CD4-positive, alpha-beta T cell (primary cell): ENCODE data around the gene HTR4. TPM values are rescaled to one million over a fixed set of nuclear protein-coding genes. Genes with fewer than 3 reads are reported as not detected.

ENCODE experiments used
- ATAC-seq: fragments of 200-7000 bp; cut with Tn5 transposase; one replicate; pipeline ENCODE4 v1.10.0; 2022; ENCODE audit warnings: mild to moderate bottlenecking; ENCODE audit not compliant: poor library complexity
- CTCF ChIA-PET: fragments of 350-600 bp; sonication (Branson Sonifier 250); formaldehyde crosslinking; loops from one replicate; lab custom pipeline; 2021; ENCODE audit warnings: antibody characterized with exemption, inconsistent platforms; lab: Charles Lee
- POLR2A ChIA-PET: fragments of 350-600 bp; sonication (Branson Sonifier 250); formaldehyde crosslinking; loops from one replicate; lab custom pipeline; 2021; ENCODE audit warnings: antibody characterized with exemption, inconsistent platforms; lab: Charles Lee
- DNase-seq, 14 experiments: peaks; one replicate each; pipeline ENCODE4 v3.0.0-alpha.2; 2013 to 2020; ENCODE audit warnings: mixed read lengths in 2 of 14
- H3K27ac ChIP-seq, 2 donors: one replicate each; pipeline versions ENCODE4 v1.5.1 to v1.7.0; 2013; ENCODE audit warnings: low read length in 2 of 2, low read depth in 1 of 2, mild to moderate bottlenecking in 1 of 2
- H3K27me3 ChIP-seq, 2 experiments: 1 replicate in 1 of 2; 2 replicates in 1 of 2; pipeline versions ENCODE4 v1.6.1 to v1.7.0; 2013; ENCODE audit warnings: low read length in 2 of 2, control low read depth in 1 of 2, mild to moderate bottlenecking in 1 of 2, moderate library complexity in 1 of 2; ENCODE audit not compliant: insufficient read depth in 2 of 2, control insufficient read depth in 1 of 2
- H3K36me3 ChIP-seq: one replicate; pipeline ENCODE4 v1.6.1; 2013; ENCODE audit warnings: low read length, control low read depth; ENCODE audit not compliant: insufficient read depth
- H3K4me1 ChIP-seq: one replicate; pipeline ENCODE4 v1.6.1; 2013; ENCODE audit warnings: low read length, control low read depth; ENCODE audit not compliant: insufficient read depth
- H3K4me3 ChIP-seq: one replicate; pipeline ENCODE4 v1.5.1; 2013; ENCODE audit warnings: mild to moderate bottlenecking, low read length, moderate library complexity
- H3K9me3 ChIP-seq, 2 experiments: 1 replicate in 1 of 2; 2 replicates in 1 of 2; pipeline versions ENCODE4 v1.6.1 to v1.7.0; 2013; ENCODE audit warnings: low read length in 2 of 2, mild to moderate bottlenecking in 2 of 2, control low read depth in 1 of 2, moderate library complexity in 1 of 2; ENCODE audit not compliant: control insufficient read depth in 1 of 2, insufficient read depth in 1 of 2
- H3K27ac Mint-ChIP-seq: one replicate; pipeline ENCODE4 v1.8.0; 2020; ENCODE audit warnings: mixed read lengths
- H3K27me3 Mint-ChIP-seq: one replicate; pipeline ENCODE4 v1.8.0; 2021; ENCODE audit warnings: mixed read lengths
- H3K36me3 Mint-ChIP-seq: one replicate; pipeline ENCODE4 v1.8.0; 2021; ENCODE audit warnings: low read depth, mixed read lengths
- H3K4me1 Mint-ChIP-seq: one replicate; pipeline ENCODE4 v1.8.0; 2021; ENCODE audit warnings: low read depth, mixed read lengths
- H3K4me3 Mint-ChIP-seq: one replicate; pipeline ENCODE4 v1.8.0; 2020; ENCODE audit warnings: mild to moderate bottlenecking, mixed read lengths
- H3K9me3 Mint-ChIP-seq: one replicate; pipeline ENCODE4 v1.8.0; 2020; ENCODE audit warnings: mixed read lengths
- intact Hi-C, 2 experiments: fragments of 100-400 bp; cut with DNase I in 1 of 2; cut with micrococcal nuclease in 1 of 2; formaldehyde crosslinking; loops; one replicate each; pipeline versions ENCODE4 v1.15.1 to v1.9.0; 2023 to 2025; cut with DNase I, micrococcal nuclease
- total RNA-seq, 174 experiments: library from RNA in 2 of 174; stranded (reverse) in 2 of 174; gene quantifications; one replicate each; pipeline ENCODE4 v1.2.3 and lab custom pipeline; 2021 to 2026
- TF ChIP-seq, protein P1 (sequence below): fragments of 200-600 bp; IDR thresholded peaks from one replicate; pipeline ENCODE4 v1.8.0; 2022; ENCODE audit warnings: antibody characterized with exemption, mild to moderate bottlenecking

Gene HTR4
- total RNA-seq, 2 experiments from 2014 or later: not detected

DNA sequence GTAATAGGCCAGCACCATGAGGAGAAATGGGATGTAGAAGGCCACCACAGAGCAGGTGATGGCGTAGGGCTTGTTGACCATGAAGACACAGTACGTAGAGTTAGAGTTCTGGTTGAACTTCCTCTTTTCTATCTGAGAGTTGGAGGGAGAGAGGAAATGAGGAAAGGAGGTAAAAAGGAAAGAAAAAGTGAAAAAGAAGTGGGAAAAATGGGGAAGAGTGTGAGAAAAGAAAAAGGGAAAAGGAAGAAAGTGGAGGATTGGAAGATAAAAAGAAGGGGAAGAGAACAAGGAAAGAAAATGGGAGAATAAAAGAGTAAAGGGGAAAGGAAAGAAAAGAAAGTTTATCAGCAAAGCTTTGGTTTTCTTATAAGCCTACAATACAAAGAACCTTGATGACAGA, 144.4 kb downstream of the HTR4 start:
- Histone ChIP-seq H3K4me3 (no peak overlapping the region), H3K27ac (no peak overlapping the region), H3K4me1 (no peaks in the 10 kb centered on the region), H3K9me3 (no peaks in the 10 kb centered on the region), H3K27me3 (no peaks in the 10 kb centered on the region), H3K36me3 (no peaks in the 10 kb centered on the region)
- no peaks in the 10 kb centered on the region for H3K36me3 Mint-ChIP-seq
- CTCF ChIA-PET: interaction anchor here (1.4 kb wide), 1 partner anchor 31 kb away, joined by 3 read pairs; no protein-coding TSS in a partner anchor
- POLR2A ChIA-PET: no interaction called here
- H3K4me3 Mint-ChIP-seq: no peak overlapping the region
- TF ChIP-seq, protein P1, sequence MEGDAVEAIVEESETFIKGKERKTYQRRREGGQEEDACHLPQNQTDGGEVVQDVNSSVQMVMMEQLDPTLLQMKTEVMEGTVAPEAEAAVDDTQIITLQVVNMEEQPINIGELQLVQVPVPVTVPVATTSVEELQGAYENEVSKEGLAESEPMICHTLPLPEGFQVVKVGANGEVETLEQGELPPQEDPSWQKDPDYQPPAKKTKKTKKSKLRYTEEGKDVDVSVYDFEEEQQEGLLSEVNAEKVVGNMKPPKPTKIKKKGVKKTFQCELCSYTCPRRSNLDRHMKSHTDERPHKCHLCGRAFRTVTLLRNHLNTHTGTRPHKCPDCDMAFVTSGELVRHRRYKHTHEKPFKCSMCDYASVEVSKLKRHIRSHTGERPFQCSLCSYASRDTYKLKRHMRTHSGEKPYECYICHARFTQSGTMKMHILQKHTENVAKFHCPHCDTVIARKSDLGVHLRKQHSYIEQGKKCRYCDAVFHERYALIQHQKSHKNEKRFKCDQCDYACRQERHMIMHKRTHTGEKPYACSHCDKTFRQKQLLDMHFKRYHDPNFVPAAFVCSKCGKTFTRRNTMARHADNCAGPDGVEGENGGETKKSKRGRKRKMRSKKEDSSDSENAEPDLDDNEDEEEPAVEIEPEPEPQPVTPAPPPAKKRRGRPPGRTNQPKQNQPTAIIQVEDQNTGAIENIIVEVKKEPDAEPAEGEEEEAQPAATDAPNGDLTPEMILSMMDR: no peak
- no peak overlapping the region for H3K27ac Mint-ChIP-seq
- ATAC-seq (no peak), DNase-seq (no peak)
- no peaks in the 10 kb centered on the region for H3K27me3 Mint-ChIP-seq
- H3K9me3 Mint-ChIP-seq: no peaks in the 10 kb centered on the region
- H3K4me1 Mint-ChIP-seq: no peaks in the 10 kb centered on the region
- intact Hi-C loops: no loop called here

DNA sequence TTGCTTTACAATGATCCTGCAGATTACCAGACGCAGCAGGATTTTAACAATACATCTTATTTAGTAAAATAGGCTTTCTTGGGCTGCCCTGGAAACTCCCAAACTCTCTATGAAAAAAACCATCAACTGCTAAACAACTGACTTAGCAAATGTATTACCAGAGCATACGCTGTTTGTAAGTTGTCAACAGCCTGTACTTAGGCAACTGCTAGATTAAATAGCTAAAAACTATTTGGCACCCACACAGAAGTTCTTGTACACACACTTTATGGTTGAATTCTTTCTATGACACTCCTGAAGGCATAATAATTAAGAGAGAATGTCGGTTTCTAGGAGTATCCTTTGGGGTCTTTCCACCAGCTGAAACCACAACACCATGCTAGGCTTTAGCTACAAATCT, 146.7 kb downstream of the HTR4 start:
- Mint-ChIP-seq H3K27me3 (no peaks in the 10 kb centered on the region), H3K36me3 (no peaks in the 10 kb centered on the region), H3K9me3 (no peaks in the 10 kb centered on the region), H3K27ac (no peak overlapping the region), H3K4me1 (no peaks in the 10 kb centered on the region), H3K4me3 (no peak overlapping the region)
- no peaks in the 10 kb centered on the region for H3K9me3 ChIP-seq
- no peak overlapping the region for H3K4me3 ChIP-seq
- H3K27me3 ChIP-seq: no peaks in the 10 kb centered on the region
- no peak overlapping the region for H3K27ac ChIP-seq
- ChIA-PET POLR2A (no interaction called here), CTCF (no interaction called here)
- DNase-seq: no peak
- TF ChIP-seq, protein P1: no peak
- H3K36me3 ChIP-seq: no peaks in the 10 kb centered on the region
- ATAC-seq: no peak
- intact Hi-C loops: no loop called here
- no peaks in the 10 kb centered on the region for H3K4me1 ChIP-seq

DNA sequence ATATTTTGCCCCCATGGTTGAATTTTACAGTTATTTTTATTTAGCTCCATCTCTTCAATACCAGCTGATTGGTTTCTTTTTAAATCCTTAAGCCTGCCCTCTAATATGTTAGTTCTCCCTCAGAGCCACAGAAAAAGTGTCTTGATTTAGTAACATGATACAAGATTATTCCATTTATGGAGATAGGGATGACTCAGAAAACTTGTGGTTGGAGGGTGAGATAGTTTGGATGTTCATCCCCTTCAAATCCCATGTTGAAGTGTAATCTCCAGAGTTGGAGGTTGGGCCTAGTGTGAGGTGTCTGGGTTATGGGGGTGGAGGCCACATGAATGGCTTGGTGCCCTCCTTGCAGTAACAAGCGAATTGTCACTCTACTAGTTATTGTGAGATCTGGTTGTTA, 154.9 kb downstream of the HTR4 start:
- Histone ChIP-seq H3K36me3 (no peaks in the 10 kb centered on the region), H3K27me3 (no peaks in the 10 kb centered on the region), H3K9me3 (no peaks in the 10 kb centered on the region), H3K4me1 (no peaks in the 10 kb centered on the region), H3K4me3 (no peak overlapping the region), H3K27ac (no peak overlapping the region)
- Mint-ChIP-seq H3K27me3 (peaks cover 22% of the 10 kb centered on the region), H3K4me1 (no peaks in the 10 kb centered on the region), H3K9me3 (no peaks in the 10 kb centered on the region), H3K4me3 (no peak overlapping the region), H3K36me3 (no peaks in the 10 kb centered on the region), H3K27ac (no peak overlapping the region)
- CTCF ChIA-PET: no interaction called here
- DNase-seq: no peak
- intact Hi-C loops: no loop called here
- no peak for ATAC-seq
- TF ChIP-seq, protein P1: no peak
- POLR2A ChIA-PET: no interaction called here
